Gastrocnemius medialis (tissue), 4 donors: ENCODE measurements around the gene NXN.

ENCODE experiments used
- CTCF ChIP-seq, 5 experiments: fragments of 450-650 bp in 3 of 5; fragments of 200-600 bp in 2 of 5; sonication (generic) in 2 of 5; IDR thresholded peaks in 4 of 5; conservative IDR thresholded peaks in 1 of 5; 1 replicate in 4 of 5; 2 replicates in 1 of 5; pipeline ENCODE4 v1.5.1; 2016 to 2019; ENCODE audit warnings: antibody characterized with exemption in 5 of 5, mild to moderate bottlenecking in 3 of 5, moderate library complexity in 3 of 5
- POLR2A ChIP-seq, 2 donors: fragments of 450-650 bp; IDR thresholded peaks; one replicate each; pipeline ENCODE4 v1.6.1; 2017; ENCODE audit warnings: antibody characterized with exemption in 2 of 2, mild to moderate bottlenecking in 2 of 2, moderate library complexity in 2 of 2

GRCh38 chr17:970364-970763 is 9.2 kb downstream of the NXN start:
- TF ChIP-seq POLR2A (IDR thresholded peaks at IDR 0.05), result no peak
- no peak for TF ChIP-seq CTCF (IDR thresholded peaks at IDR 0.05 in 4 of 5, conservative IDR thresholded peaks at IDR 0.05 in 1 of 5)
